KG1 (cell line): ENCODE measurements around the gene LMO1.

Experiments used
- DNase-seq: peaks from one replicate; lab custom pipeline; 2025; lab: John Stamatoyannopoulos, UW

The LMO1 gene

GRCh38 chr11:8242499-8243280, 21.0 kb downstream of the LMO1 start:
- no peak for DNase-seq

GRCh38 chr11:8242118-8242475, 21.6 kb downstream of the LMO1 start:
- DNase-seq: no peak

GRCh38 chr11:8241373-8242117, 22.1 kb downstream of the LMO1 start:
- no peak for DNase-seq

- DNase-seq: no peak
These were observed 24.0 kb downstream of the LMO1 start for GRCh38 chr11:8239536-8240228.

- DNase-seq: no peak
These were observed 24.6 kb downstream of the LMO1 start for GRCh38 chr11:8239040-8239439.

GRCh38 chr11:8237453-8237852, 26.2 kb downstream of the LMO1 start:
- DNase-seq: no peak

GRCh38 chr11:8235925-8236324, 27.8 kb downstream of the LMO1 start:
- DNase-seq: no peak

- no peak for DNase-seq
These were observed 28.8 kb downstream of the LMO1 start for GRCh38 chr11:8234910-8235309.

- no peak for DNase-seq
These were observed 29.3 kb downstream of the LMO1 start for GRCh38 chr11:8234425-8234821.

GRCh38 chr11:8233691-8234424, 29.8 kb downstream of the LMO1 start:
- no peak for DNase-seq

GRCh38 chr11:8232849-8233606, 30.6 kb downstream of the LMO1 start:
- DNase-seq: no peak

GRCh38 chr11:8232414-8232813, 31.3 kb downstream of the LMO1 start:
- DNase-seq: no peak

- DNase-seq: no peak
These were observed 31.7 kb downstream of the LMO1 start for GRCh38 chr11:8231979-8232378.

GRCh38 chr11:8230921-8231847, 32.5 kb downstream of the LMO1 start:
- DNase-seq: no peak

- DNase-seq: no peak
These were observed 33.4 kb downstream of the LMO1 start for GRCh38 chr11:8230178-8230859.

GRCh38 chr11:8229299-8230177, 34.1 kb downstream of the LMO1 start:
- DNase-seq: no peak

- DNase-seq: no peak
These were observed 35.4 kb downstream of the LMO1 start for GRCh38 chr11:8228231-8228630.
